ENCODE data around the gene RHBDD1.

GRCh38 chr2:227007940-227008339 is 172.1 kb downstream of the RHBDD1 start:
- TF ChIP-seq CTCF (IDR thresholded peaks at IDR 0.05) (no peak), POLR2A (IDR thresholded peaks at IDR 0.05) (no peak)

All from heart left ventricle (tissue), 13 donors.